Measurements from ENCODE around the gene AGBL1. TPM values are rescaled to one million over a fixed set of nuclear protein-coding genes. Genes with fewer than 3 reads are reported as not detected.

AGBL1 gene
- total and polyA plus RNA-seq, 2 experiments from 2014 or later: 0.03 TPM; not detected in 1

DNA sequence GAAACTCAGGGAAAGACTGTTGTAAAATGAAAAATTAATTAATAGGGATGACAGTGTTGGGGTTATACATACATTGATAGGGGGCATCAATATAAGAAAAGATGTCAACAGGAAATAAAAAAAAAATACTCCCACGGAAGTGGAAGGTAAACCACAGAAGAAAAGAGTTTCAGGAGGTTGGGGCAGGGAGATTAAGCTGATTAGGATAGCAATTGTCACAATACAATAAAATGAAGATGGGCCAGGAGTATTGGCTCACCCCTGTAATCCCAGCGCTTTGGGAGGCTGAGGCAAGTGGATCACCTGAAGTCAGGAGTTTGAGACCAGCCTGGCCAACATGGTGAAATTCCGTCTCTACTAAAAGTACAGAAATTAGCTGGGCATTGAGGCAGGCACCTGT lies 536.1 kb downstream of the AGBL1 start (continued):
- TF ChIP-seq, protein P1, sequence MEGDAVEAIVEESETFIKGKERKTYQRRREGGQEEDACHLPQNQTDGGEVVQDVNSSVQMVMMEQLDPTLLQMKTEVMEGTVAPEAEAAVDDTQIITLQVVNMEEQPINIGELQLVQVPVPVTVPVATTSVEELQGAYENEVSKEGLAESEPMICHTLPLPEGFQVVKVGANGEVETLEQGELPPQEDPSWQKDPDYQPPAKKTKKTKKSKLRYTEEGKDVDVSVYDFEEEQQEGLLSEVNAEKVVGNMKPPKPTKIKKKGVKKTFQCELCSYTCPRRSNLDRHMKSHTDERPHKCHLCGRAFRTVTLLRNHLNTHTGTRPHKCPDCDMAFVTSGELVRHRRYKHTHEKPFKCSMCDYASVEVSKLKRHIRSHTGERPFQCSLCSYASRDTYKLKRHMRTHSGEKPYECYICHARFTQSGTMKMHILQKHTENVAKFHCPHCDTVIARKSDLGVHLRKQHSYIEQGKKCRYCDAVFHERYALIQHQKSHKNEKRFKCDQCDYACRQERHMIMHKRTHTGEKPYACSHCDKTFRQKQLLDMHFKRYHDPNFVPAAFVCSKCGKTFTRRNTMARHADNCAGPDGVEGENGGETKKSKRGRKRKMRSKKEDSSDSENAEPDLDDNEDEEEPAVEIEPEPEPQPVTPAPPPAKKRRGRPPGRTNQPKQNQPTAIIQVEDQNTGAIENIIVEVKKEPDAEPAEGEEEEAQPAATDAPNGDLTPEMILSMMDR (conservative IDR thresholded peaks at IDR 0.05; ENCODE audit: low read depth in 2 of 2): no peak
- TF ChIP-seq, protein P2, sequence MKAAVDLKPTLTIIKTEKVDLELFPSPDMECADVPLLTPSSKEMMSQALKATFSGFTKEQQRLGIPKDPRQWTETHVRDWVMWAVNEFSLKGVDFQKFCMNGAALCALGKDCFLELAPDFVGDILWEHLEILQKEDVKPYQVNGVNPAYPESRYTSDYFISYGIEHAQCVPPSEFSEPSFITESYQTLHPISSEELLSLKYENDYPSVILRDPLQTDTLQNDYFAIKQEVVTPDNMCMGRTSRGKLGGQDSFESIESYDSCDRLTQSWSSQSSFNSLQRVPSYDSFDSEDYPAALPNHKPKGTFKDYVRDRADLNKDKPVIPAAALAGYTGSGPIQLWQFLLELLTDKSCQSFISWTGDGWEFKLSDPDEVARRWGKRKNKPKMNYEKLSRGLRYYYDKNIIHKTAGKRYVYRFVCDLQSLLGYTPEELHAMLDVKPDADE (IDR thresholded peaks at IDR 0.05): no peak
- TF ChIP-seq CREB1 (CRISPR knock-in tag; IDR thresholded peaks at IDR 0.05; ENCODE audit: low read depth): no peak

DNA sequence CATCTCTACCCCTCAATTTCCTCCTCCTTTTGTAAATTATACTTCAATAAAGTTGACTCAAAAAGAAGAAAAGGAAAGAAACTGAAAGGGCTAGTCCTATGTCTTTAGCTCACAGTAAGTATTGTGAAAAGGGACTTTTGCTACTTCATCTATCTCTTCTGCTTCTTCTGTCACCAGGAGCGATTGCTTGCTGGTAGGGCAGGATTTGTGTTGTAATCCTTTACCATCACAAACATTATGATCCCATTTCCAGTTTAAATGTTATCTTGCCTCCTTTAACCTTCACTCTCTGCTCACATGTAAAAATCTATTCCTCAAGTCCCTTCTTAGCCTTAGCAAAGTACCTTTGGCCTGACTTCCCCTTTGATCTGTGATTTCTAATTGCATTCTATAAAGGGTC lies 537.1 kb downstream of the AGBL1 start:
- Histone ChIP-seq H3K4me3 (no peak overlapping the region), H3K4me1 (ENCODE audit: insufficient read depth) (peaks cover 24% of the 10 kb centered on the region), H3K79me2 (replicated peaks; ENCODE audit: insufficient read depth) (no peaks in the 10 kb centered on the region), H2AFZ (no peak overlapping the region), H3F3A (replicated peaks; ENCODE audit: low read depth) (no peaks in the 10 kb centered on the region), H4K20me1 (replicated peaks; ENCODE audit: insufficient read depth) (no peaks in the 10 kb centered on the region), H3K27me3 (ENCODE audit: insufficient read depth) (no peaks in the 10 kb centered on the region), H3K4me2 (no peak overlapping the region), H3K36me3 (ENCODE audit: insufficient read depth) (no peaks in the 10 kb centered on the region), H3K9me2 (ENCODE audit: insufficient read depth) (peaks cover 15% of the 10 kb centered on the region), H3K27ac (ENCODE audit: low read depth) (no peak overlapping the region)
- peaks cover 23% of the 10 kb centered on the region for H3K4me1 Mint-ChIP-seq
- TF ChIP-seq, protein P3, sequence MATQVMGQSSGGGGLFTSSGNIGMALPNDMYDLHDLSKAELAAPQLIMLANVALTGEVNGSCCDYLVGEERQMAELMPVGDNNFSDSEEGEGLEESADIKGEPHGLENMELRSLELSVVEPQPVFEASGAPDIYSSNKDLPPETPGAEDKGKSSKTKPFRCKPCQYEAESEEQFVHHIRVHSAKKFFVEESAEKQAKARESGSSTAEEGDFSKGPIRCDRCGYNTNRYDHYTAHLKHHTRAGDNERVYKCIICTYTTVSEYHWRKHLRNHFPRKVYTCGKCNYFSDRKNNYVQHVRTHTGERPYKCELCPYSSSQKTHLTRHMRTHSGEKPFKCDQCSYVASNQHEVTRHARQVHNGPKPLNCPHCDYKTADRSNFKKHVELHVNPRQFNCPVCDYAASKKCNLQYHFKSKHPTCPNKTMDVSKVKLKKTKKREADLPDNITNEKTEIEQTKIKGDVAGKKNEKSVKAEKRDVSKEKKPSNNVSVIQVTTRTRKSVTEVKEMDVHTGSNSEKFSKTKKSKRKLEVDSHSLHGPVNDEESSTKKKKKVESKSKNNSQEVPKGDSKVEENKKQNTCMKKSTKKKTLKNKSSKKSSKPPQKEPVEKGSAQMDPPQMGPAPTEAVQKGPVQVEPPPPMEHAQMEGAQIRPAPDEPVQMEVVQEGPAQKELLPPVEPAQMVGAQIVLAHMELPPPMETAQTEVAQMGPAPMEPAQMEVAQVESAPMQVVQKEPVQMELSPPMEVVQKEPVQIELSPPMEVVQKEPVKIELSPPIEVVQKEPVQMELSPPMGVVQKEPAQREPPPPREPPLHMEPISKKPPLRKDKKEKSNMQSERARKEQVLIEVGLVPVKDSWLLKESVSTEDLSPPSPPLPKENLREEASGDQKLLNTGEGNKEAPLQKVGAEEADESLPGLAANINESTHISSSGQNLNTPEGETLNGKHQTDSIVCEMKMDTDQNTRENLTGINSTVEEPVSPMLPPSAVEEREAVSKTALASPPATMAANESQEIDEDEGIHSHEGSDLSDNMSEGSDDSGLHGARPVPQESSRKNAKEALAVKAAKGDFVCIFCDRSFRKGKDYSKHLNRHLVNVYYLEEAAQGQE (IDR thresholded peaks at IDR 0.05; ENCODE audit: unreplicated experiment): no peak
- TF ChIP-seq POLR2AphosphoS5 (IDR thresholded peaks at IDR 0.05; ENCODE audit: low read depth): no peak
- TF ChIP-seq ZNF114 (CRISPR knock-in tag; IDR thresholded peaks at IDR 0.05): no peak
- TF ChIP-seq, protein P4, sequence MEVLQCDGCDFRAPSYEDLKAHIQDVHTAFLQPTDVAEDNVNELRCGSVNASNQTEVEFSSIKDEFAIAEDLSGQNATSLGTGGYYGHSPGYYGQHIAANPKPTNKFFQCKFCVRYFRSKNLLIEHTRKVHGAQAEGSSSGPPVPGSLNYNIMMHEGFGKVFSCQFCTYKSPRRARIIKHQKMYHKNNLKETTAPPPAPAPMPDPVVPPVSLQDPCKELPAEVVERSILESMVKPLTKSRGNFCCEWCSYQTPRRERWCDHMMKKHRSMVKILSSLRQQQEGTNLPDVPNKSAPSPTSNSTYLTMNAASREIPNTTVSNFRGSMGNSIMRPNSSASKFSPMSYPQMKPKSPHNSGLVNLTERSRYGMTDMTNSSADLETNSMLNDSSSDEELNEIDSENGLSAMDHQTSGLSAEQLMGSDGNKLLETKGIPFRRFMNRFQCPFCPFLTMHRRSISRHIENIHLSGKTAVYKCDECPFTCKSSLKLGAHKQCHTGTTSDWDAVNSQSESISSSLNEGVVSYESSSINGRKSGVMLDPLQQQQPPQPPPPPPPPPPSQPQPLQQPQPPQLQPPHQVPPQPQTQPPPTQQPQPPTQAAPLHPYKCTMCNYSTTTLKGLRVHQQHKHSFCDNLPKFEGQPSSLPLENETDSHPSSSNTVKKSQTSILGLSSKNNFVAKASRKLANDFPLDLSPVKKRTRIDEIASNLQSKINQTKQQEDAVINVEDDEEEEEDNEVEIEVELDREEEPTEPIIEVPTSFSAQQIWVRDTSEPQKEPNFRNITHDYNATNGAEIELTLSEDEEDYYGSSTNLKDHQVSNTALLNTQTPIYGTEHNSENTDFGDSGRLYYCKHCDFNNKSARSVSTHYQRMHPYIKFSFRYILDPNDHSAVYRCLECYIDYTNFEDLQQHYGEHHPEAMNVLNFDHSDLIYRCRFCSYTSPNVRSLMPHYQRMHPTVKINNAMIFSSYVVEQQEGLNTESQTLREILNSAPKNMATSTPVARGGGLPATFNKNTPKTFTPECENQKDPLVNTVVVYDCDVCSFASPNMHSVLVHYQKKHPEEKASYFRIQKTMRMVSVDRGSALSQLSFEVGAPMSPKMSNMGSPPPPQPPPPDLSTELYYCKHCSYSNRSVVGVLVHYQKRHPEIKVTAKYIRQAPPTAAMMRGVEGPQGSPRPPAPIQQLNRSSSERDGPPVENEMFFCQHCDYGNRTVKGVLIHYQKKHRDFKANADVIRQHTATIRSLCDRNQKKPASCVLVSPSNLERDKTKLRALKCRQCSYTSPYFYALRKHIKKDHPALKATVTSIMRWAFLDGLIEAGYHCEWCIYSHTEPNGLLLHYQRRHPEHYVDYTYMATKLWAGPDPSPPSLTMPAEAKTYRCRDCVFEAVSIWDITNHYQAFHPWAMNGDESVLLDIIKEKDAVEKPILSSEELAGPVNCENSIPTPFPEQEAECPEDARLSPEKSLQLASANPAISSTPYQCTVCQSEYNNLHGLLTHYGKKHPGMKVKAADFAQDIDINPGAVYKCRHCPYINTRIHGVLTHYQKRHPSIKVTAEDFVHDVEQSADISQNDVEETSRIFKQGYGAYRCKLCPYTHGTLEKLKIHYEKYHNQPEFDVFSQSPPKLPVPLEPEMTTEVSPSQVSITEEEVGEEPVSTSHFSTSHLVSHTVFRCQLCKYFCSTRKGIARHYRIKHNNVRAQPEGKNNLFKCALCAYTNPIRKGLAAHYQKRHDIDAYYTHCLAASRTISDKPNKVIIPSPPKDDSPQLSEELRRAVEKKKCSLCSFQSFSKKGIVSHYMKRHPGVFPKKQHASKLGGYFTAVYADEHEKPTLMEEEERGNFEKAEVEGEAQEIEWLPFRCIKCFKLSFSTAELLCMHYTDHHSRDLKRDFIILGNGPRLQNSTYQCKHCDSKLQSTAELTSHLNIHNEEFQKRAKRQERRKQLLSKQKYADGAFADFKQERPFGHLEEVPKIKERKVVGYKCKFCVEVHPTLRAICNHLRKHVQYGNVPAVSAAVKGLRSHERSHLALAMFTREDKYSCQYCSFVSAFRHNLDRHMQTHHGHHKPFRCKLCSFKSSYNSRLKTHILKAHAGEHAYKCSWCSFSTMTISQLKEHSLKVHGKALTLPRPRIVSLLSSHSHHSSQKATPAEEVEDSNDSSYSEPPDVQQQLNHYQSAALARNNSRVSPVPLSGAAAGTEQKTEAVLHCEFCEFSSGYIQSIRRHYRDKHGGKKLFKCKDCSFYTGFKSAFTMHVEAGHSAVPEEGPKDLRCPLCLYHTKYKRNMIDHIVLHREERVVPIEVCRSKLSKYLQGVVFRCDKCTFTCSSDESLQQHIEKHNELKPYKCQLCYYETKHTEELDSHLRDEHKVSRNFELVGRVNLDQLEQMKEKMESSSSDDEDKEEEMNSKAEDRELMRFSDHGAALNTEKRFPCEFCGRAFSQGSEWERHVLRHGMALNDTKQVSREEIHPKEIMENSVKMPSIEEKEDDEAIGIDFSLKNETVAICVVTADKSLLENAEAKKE (CRISPR knock-in tag; IDR thresholded peaks at IDR 0.05): no peak
- ATAC-seq (no peak), DNase-seq (ENCODE audit: low spot score) (no peak)
- H3K36me3 Mint-ChIP-seq (ENCODE audit: low read depth): peaks cover 11% of the 10 kb centered on the region
- no peak overlapping the region for H3K27ac Mint-ChIP-seq
- peaks cover 9% of the 10 kb centered on the region; the same call in 1 of the 3 replicates for H3K9me3 Mint-ChIP-seq
- no peak overlapping the region for H3K4me3 Mint-ChIP-seq
- H3K27me3 Mint-ChIP-seq (ENCODE audit: insufficient read depth, low read depth, poor library complexity): peaks cover 1% of the 10 kb centered on the region

All from GM23338 (cell line).